K562 (cell line): ENCODE measurements around the gene MPND. TPM values are rescaled to one million over a fixed set of nuclear protein-coding genes. Genes with fewer than 3 reads are reported as not detected.

Experiments used
- ASH1L ChIP-seq: fragments of 450-650 bp; IDR thresholded peaks from 2 replicates; pipeline ENCODE4 v1.6.1; 2018; ENCODE audit warnings: borderline replicate concordance, mild to moderate bottlenecking, low read depth; ENCODE audit not compliant: partially characterized antibody
- ATF1 ChIP-seq, 2 experiments: fragments of 450-650 bp in 1 of 2; IDR thresholded peaks; 2 replicates each; pipeline ENCODE4 v1.6.1; 2016; ENCODE audit warnings: missing compliant biosample characterization in 1 of 2, missing genetic modification characterization in 1 of 2
- BCOR ChIP-seq: fragments of 450-650 bp; IDR thresholded peaks from 2 replicates; pipeline ENCODE4 v1.6.1; 2016
- BRCA1 ChIP-seq, 2 experiments: fragments of 450-650 bp in 1 of 2; sonication (generic) in 1 of 2; formaldehyde crosslinking in 1 of 2; IDR thresholded peaks; 2 replicates each; pipeline versions ENCODE4 v1.5.0 to v1.6.1; 2017 to 2020; ENCODE audit warnings: mild to moderate bottlenecking in 1 of 2, missing genetic modification reagents in 1 of 2
- CBFA2T2 ChIP-seq: fragments of 450-650 bp; conservative IDR thresholded peaks from 2 replicates; pipeline ENCODE4 v1.6.1; 2017; ENCODE audit warnings: mild to moderate bottlenecking
- CBX3 ChIP-seq, 2 experiments: IDR thresholded peaks; 1 replicate in 1 of 2; 2 replicates in 1 of 2; pipeline ENCODE4 v1.6.1; 2012; ENCODE audit warnings: inconsistent platforms in 2 of 2, low read length in 2 of 2, borderline replicate concordance in 1 of 2, control low read depth in 1 of 2
- CCNT2 ChIP-seq: IDR thresholded peaks from 2 replicates; pipeline ENCODE4 v1.6.1; 2011; ENCODE audit warnings: borderline replicate concordance, low read depth, mild to moderate bottlenecking, moderate library complexity, mixed read lengths, low read length; ENCODE audit not compliant: insufficient read length; ENCODE audit errors: extremely low read depth
- CHD1 ChIP-seq: fragments of 200-600 bp; sonication (generic); IDR thresholded peaks from one replicate; pipeline ENCODE4 v1.6.1; 2012; ENCODE audit warnings: mild to moderate bottlenecking, moderate library complexity, low read length, inconsistent platforms
- FOXK1 ChIP-seq: sonication (generic); formaldehyde crosslinking; IDR thresholded peaks from 2 replicates; pipeline ENCODE4 v1.8.0; 2022; ENCODE audit warnings: missing genetic modification reagents, mild to moderate bottlenecking, borderline replicate concordance
- HNRNPLL ChIP-seq: fragments of 200-400 bp; formaldehyde crosslinking; IDR thresholded peaks from 2 replicates; pipeline ENCODE4 v1.6.1; 2017; ENCODE audit warnings: low read length, low read depth, mild to moderate bottlenecking; ENCODE audit not compliant: poor library complexity, severe bottlenecking
- IRF2 ChIP-seq: sonication (generic); formaldehyde crosslinking; IDR thresholded peaks from 2 replicates; pipeline ENCODE4 v1.8.1; 2022; ENCODE audit warnings: mild to moderate bottlenecking, missing genetic modification reagents
- KDM1A ChIP-seq, 2 experiments: fragments of 450-650 bp; IDR thresholded peaks; 2 replicates each; pipeline ENCODE4 v1.6.1; 2016; ENCODE audit warnings: mild to moderate bottlenecking in 2 of 2
- KDM2B ChIP-seq: fragments of 250-450 bp; sonication (Bioruptor Pico); IDR thresholded peaks from 2 replicates; pipeline ENCODE4 v1.8.0; 2021; ENCODE audit warnings: mild to moderate bottlenecking, moderate library complexity
- KLF13 ChIP-seq: fragments of 450-650 bp; IDR thresholded peaks from 2 replicates; pipeline ENCODE4 v1.6.1; 2016; ENCODE audit warnings: missing genetic modification characterization, low read depth, mild to moderate bottlenecking, missing compliant biosample characterization, moderate library complexity, borderline replicate concordance
- LCOR ChIP-seq: sonication (generic); formaldehyde crosslinking; IDR thresholded peaks from 2 replicates; pipeline ENCODE4 v1.8.0; 2022; ENCODE audit warnings: mild to moderate bottlenecking, missing genetic modification reagents
- MAZ ChIP-seq, 2 experiments: fragments of 450-650 bp in 1 of 2; sonication (generic) in 1 of 2; formaldehyde crosslinking; IDR thresholded peaks in 1 of 2; conservative IDR thresholded peaks in 1 of 2; 2 replicates each; pipeline versions ENCODE4 v1.4.0 to v1.5.0; 2020; ENCODE audit warnings: mild to moderate bottlenecking in 1 of 2, missing genetic modification reagents in 1 of 2
- MTA3 ChIP-seq: fragments of 450-650 bp; formaldehyde crosslinking; IDR thresholded peaks from 2 replicates; pipeline ENCODE4 v1.6.1; 2017; ENCODE audit warnings: mild to moderate bottlenecking, borderline replicate concordance
- NBN ChIP-seq: fragments of 450-650 bp; IDR thresholded peaks from 2 replicates; pipeline ENCODE4 v1.6.1; 2016; ENCODE audit warnings: low read depth, mild to moderate bottlenecking
- POLR2AphosphoS5 ChIP-seq: IDR thresholded peaks from 2 replicates; pipeline ENCODE4 v1.6.1; 2011; ENCODE audit warnings: mild to moderate bottlenecking, low read depth, low read length, moderate library complexity; ENCODE audit not compliant: control insufficient read depth, insufficient read depth
- RCOR1 ChIP-seq, 2 experiments: IDR thresholded peaks; 2 replicates each; pipeline ENCODE4 v1.6.1; 2012; ENCODE audit warnings: low read depth in 2 of 2, low read length in 2 of 2, borderline replicate concordance in 1 of 2, improper control_type of control experiment in 1 of 2
- RFX5 ChIP-seq: IDR thresholded peaks from 2 replicates; pipeline ENCODE4 v1.6.1; 2011; ENCODE audit warnings: low read depth, mild to moderate bottlenecking, improper control_type of control experiment, low read length
- SMARCA4 ChIP-seq: fragments of 450-650 bp; IDR thresholded peaks from 2 replicates; pipeline ENCODE4 v1.6.1; 2016
- SNIP1 ChIP-seq: fragments of 450-650 bp; IDR thresholded peaks from 2 replicates; pipeline ENCODE4 v1.7.1; 2017; ENCODE audit warnings: low read depth, mild to moderate bottlenecking
- STAT5B ChIP-seq: fragments of 250-450 bp; sonication (Bioruptor Pico); IDR thresholded peaks from 2 replicates; pipeline ENCODE4 v1.8.0; 2021; ENCODE audit warnings: mild to moderate bottlenecking, inconsistent platforms
- TEAD4 ChIP-seq, 2 experiments: sonication (generic) in 1 of 2; formaldehyde crosslinking in 1 of 2; IDR thresholded peaks; 2 replicates each; pipeline versions ENCODE4 v1.6.1 to v1.8.0; 2012 to 2022; ENCODE audit warnings: borderline replicate concordance in 1 of 2, inconsistent platforms in 1 of 2, low read length in 1 of 2, mild to moderate bottlenecking in 1 of 2, missing genetic modification reagents in 1 of 2
- ZBTB33 ChIP-seq: sonication (generic); formaldehyde crosslinking; IDR thresholded peaks from 2 replicates; pipeline ENCODE4 v1.8.1; 2023; ENCODE audit warnings: mild to moderate bottlenecking, missing genetic modification reagents
- ZKSCAN3 ChIP-seq: fragments of 250-450 bp; sonication (Bioruptor Pico); IDR thresholded peaks from 2 replicates; pipeline ENCODE4 v1.4.0; 2020
- ZNF253 ChIP-seq: fragments of 250-450 bp; sonication (Bioruptor Pico); conservative IDR thresholded peaks from 2 replicates; pipeline ENCODE4 v1.6.1; 2021; ENCODE audit warnings: mild to moderate bottlenecking
- ZNF444 ChIP-seq: fragments of 250-450 bp; sonication (Bioruptor Pico); IDR thresholded peaks from 2 replicates; pipeline ENCODE4 v1.4.0; 2020; ENCODE audit warnings: mild to moderate bottlenecking, moderate library complexity
- polyA plus RNA-seq, 8 experiments: library from polyadenylated mRNA; depleted of rRNA in 4 of 8; stranded (reverse) in 5 of 8; unstranded in 3 of 8; fragments of >200 nt; fragmentation: Nextera tagmentation in 2 of 8; fragmentation: Illumina TruSeq in 1 of 8; extraction: Ambion mirVana in 2 of 8; extraction: Trizol in 1 of 8; gene quantifications; 2 replicates each; pipeline versions ENCODE4 v1.2.1 to v1.2.3, GENCODE V29; 2011 to 2014; ENCODE audit warnings: inconsistent platforms in 1 of 8, missing spikeins in 1 of 8
- total RNA-seq, 7 experiments: library from RNA; depleted of rRNA in 6 of 7; stranded (reverse); fragments of >200 nt in 6 of 7; fragmentation: Illumina TruSeq in 2 of 7; extraction: Trizol in 2 of 7; gene quantifications; 2 replicates each; pipeline versions ENCODE4 v1.2.1 to v1.2.3, GENCODE V29; 2011 to 2021; ENCODE audit warnings: low replicate concordance in 1 of 7

Gene MPND
- total and polyA plus RNA-seq, 9 of the 15 experiments (the other 6 are each of a cell fraction or from before 2014, with no cell fraction given): 0.25 to 14.0 (median 3.9) TPM

DNA sequence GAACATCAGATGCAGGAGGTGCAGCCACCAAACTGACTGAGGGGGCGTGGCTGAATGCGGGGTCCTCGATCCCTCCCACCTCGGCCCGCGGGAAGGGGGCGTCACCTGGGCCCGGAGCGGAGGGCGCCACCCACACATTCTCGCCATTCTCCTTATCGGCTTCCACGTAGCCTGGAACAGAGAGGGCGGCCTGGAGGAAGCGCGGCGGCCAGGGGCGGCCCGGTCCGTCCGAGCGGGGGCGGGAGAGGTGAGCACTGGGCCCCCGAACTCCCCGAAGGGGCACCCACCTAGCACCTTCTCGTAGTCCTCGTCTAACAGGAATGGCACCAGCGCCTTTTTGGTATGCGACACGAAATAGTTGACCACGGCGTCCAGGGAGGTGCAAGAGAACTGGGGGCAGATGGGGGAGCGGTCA lies 16.5 kb upstream of the MPND start (continued):
- TF ChIP-seq STAT5B (CRISPR knock-in tag) (no peak), NBN (0 out of 2 replicates have a peak, but pooled peaks have one; percentile 14), CHD1 (peak; percentile 58), CBFA2T2 (0 out of 2 replicates have a peak, but pooled peaks have one; percentile 2), IRF2 (CRISPR knock-in tag) (no peak), KDM2B (CRISPR knock-in tag) (peak; percentile 90), RFX5 (no peak), SMARCA4 (0 out of 2 replicates have a peak, but pooled peaks have one; percentile 16), MTA3 (0 out of 2 replicates have a peak, but pooled peaks have one; percentile 42), ASH1L (no peak), CCNT2 (peak; percentile 13), LCOR (CRISPR knock-in tag) (peak; percentile 68; the same call in 1 of the 2 replicates), ZNF253 (no peak), KLF13 (tag) (peak; percentile 75), ATF1 (CRISPR knock-in tag; IDR thresholded peaks at IDR 0.05) (no peak), ATF1 (tag; IDR thresholded peaks at IDR 0.05) (peak; percentile 85), ZKSCAN3 (no peak), HNRNPLL (peak; percentile 13), BRCA1 (IDR thresholded peaks at IDR 0.05) (no peak), BRCA1 (CRISPR knock-in tag; IDR thresholded peaks at IDR 0.05) (no peak), ZBTB33 (peak; percentile 58; the same call in 1 of the 2 replicates), TEAD4 (IDR thresholded peaks at IDR 0.05; ENCODE audit: low read length) (peak; percentile 20; the same call in 1 of the 2 replicates), TEAD4 (CRISPR knock-in tag; IDR thresholded peaks at IDR 0.05; ENCODE audit: borderline replicate concordance) (no peak), POLR2AphosphoS5 (no peak), SNIP1 (no peak), ZNF444 (CRISPR knock-in tag) (no peak), KDM1A (IDR thresholded peaks at IDR 0.05) (peak in 1 of 2 experiments; percentile 11; a peak in 1 of 4 replicates), CBX3 (IDR thresholded peaks at IDR 0.05; ENCODE audit: borderline replicate concordance in 1 of 2, low read length in 2 of 2) (no peak), FOXK1 (no peak; the same call in 1 of the 2 replicates), BCOR (0 out of 2 replicates have a peak, but pooled peaks have one; percentile 57), RCOR1 (IDR thresholded peaks at IDR 0.05; ENCODE audit: borderline replicate concordance in 1 of 2, low read depth in 2 of 2, low read length in 2 of 2) (no peak), MAZ (CRISPR knock-in tag; conservative IDR thresholded peaks at IDR 0.05 in 1 of 2, IDR thresholded peaks at IDR 0.05 in 1 of 2) (0 out of 4 replicates have a peak, but pooled peaks of 1 of the 2 experiments have one; percentile 46)
